Activated CD8-positive, alpha-beta memory T cell treated with anti-CD3 and anti-CD28 coated beads for 48 hours (primary cell): Measurements from ENCODE around the gene DLEC1.

Experiments
- DNase-seq, 3 experiments: peaks; one replicate each; pipeline ENCODE4 v3.0.0-alpha.2; 2020; ENCODE audit warnings: low read depth in 2 of 3, low spot score in 2 of 3

The DLEC1 gene

GRCh38 chr3:38000965-38001455, 38.0 kb upstream of the DLEC1 start:
- no peak for DNase-seq

GRCh38 chr3:38001456-38002081, 37.4 kb upstream of the DLEC1 start:
- no peak for DNase-seq

GRCh38 chr3:38002291-38002876, 36.6 kb upstream of the DLEC1 start:
- no peak for DNase-seq

GRCh38 chr3:38002940-38003339, 36.1 kb upstream of the DLEC1 start:
- DNase-seq = no peak

DNA sequence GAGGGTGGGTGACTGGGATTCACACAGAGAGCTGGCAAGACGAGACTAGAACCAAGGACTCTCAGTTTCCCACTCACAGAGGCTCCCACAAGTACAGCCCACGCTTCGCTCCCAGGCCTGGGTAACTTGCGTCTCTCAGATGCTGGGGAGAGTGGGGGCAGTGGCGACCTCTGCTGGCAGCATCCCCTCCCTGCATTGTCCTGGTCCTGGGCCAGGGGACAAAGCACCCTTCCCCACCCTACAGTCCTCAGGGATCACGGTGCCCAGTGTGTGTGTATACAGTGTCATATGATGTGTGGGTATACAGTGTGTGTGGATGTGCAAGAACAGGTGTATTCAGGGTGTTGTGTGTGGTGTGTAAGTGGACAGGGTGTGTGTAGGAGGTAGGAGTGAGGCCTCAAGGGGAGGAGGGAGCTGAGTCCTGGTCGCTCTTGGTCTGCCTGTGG, 35.6 kb upstream of the DLEC1 start:
- DNase-seq = peak in 1 of 3 experiments; percentile 36

DNA sequence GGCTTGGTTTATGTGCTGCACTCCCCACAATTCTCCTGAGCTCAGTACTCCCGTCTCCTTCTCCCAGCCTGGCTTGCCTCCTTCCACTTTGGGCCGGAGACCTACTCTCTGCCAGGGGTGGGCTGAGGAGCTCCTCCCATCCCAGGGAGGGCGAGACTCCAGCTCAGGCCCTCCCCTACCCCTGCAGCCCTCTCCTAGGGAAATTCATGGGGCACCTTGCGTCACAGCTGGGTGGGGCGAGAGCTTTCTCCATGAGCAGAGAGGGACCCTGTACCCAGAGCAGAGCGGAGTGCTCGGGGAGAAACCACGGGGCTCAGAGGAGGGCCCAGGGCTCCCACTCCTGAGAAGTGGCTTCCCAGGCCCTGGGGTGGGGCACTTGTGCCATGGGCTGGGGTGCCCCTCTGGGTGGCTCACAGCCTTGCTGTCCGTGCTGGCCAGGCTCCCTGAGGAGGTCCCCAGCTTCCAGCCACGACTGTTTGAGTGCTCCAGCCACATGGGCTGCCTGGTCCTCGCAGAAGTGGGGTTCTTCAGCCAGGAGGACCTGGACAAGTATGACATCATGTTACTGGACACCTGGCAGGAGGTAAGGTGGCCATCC, 35.1 kb upstream of the DLEC1 start:
- DNase-seq = no peak

DNA sequence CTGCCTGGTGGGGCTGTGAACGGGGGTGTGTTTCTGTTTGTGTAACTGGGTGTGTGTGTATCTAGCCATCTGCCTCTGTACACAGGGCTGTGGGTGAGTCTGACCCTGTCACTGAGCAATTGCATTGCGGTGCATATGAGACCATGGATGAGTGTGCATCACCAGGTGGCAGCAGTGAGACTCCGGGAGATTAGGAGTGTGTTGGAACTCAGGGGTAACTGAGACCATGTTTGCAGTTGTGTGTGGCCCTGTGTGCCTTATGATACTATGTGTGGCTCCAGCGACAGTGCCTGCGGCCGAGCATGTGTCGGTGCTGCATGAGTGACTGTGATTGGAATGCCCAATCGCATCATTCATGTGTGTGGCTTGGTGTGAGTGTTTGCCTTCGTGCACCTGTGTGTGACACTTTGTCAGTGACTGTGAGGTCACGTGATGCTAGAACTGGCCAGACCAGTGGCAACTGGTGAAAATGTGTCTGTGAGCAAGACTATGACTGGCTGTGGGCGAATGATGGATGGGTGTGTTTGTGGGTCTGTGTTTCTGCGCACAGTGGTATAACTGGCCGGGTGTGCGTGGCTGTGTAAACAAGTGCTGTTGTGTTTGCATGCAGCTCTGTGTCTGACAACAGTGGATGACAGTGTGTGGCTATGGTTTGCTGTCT, 34.5 kb upstream of the DLEC1 start:
- DNase-seq = no peak

GRCh38 chr3:38005076-38006020, 33.7 kb upstream of the DLEC1 start:
- DNase-seq = no peak

DNA sequence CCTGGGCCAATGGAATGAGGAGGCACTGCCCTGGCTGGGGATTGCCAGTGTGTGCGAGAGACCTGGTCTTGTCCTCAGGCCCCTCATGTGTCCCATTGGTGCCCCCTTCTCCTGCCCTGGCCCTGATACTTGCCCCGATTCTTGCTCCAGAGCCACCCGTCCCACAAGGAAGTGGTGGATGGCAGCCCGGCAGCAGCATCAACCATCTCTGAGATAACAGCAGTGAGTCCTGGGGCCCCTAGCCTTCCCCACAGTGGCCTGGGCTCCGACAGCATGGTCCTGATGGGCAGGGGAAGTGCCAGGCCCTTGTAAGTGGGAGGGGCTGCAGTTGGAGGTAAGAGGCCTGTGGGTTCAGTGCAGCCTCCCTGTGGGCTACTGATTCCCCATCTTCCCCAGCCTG, 33.0 kb upstream of the DLEC1 start:
- DNase-seq = no peak

GRCh38 chr3:38006445-38006995, 32.5 kb upstream of the DLEC1 start:
- DNase-seq = no peak

- DNase-seq = no peak
These were observed 31.3 kb upstream of the DLEC1 start for GRCh38 chr3:38007754-38008090.

DNA sequence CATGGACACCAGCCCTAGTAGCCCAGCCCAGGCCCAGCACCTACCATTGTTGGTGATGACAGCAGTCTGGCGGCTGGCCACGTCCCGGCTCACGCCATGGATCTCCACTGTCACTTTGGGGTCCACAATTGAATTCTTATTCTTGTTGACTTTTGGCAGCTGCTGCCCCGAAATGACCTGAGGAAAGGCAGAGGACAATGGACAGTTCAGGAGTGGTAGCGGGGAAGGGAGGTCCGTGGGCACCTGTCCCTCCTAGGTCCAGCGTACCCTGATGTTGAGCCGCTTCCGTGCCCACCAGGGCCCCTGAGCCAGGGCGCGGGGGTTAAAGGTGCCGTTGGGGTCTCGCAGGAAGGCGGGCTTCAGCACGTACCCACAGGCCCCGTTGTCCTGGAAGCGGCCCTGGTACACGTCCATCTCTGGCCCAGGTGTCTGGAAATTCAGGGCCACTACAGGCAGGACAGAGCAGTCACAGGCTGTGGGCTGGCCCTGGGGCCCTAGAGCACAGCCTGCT, 30.8 kb upstream of the DLEC1 start:
- DNase-seq = no peak

- DNase-seq = no peak
These were observed 29.9 kb upstream of the DLEC1 start for GRCh38 chr3:38008971-38009580.

DNA sequence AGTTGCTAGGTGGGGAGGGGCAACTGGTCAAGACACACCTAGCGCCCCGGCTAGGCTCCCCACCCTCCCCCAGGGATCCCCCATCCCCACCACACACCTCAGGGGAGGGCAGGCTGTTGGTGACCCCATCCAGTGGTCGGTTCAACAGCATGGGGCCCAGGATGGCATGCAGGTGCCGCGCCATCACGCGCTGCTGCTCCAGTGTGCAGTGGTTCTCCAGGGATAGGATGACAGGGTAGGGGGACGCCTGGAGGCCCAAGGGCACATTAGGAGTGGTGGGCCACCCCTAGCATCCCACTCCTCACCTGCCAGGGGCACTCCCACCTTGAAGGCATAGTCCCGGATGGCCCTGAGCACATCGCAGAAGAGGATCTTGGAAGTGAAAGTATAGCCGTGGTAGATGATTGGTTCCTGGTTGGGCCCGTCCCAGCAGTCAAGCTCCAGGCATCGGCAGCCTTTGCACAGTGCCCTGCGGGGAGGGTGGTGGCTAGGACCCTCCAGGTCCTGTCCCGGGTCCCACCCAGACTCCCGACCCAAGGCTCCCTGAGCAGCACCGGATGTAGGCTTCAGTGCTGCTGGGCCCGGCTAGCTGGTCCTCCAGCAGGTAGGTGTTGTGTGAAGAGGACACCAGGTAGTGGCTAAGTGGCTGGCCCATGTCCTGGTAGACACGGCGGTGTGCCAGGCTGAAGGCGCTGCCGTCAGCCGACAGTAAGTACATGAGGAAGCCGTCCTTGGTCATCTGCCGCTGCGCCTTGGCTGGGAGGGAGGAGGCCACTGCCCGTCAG, 29.0 kb upstream of the DLEC1 start:
- DNase-seq = no peak

- DNase-seq = no peak
These were observed 27.9 kb upstream of the DLEC1 start for GRCh38 chr3:38011111-38011510.

- no peak for DNase-seq
These were observed 23.5 kb upstream of the DLEC1 start for GRCh38 chr3:38015485-38015884.

- DNase-seq = no peak
These were observed 23.0 kb upstream of the DLEC1 start for GRCh38 chr3:38015984-38016383.

- no peak for DNase-seq
These were observed 22.6 kb upstream of the DLEC1 start for GRCh38 chr3:38016410-38016809.

DNA sequence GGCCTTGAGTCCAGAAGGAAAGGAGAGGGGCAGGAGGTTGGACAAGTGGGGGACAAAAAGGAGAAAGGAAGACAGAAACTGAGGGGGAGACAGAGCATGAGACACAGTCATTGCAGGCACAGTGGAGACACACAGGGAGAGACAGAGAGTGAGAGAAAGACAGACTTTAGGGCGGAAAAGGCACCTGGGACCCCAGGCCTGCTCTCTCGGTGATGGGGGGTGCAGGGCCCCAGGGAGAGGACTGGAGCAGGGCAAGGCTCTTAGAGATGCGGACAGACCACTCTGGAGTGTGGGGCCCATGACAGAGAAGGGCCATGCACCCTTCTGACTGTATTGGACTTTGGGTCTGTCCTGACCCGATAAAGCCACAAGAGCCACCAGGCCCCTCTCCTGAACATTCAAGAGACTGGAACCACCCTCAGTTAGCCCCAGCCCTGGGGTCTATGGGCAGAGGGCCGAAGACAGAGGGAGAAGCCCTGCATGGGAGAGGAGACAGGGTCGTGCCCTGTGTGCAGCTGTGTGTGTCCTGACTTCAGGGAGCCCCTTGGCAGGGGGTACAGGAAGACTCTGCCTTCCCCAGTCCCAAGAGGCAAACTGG, 22.1 kb upstream of the DLEC1 start:
- no peak for DNase-seq
